Measurements from ENCODE around the gene AHSG.

GRCh38 chr3:186616299-186616617 is 3.4 kb downstream of the AHSG start:
- no peak for TF ChIP-seq CTCF (IDR thresholded peaks at IDR 0.05)
- no peak for TF ChIP-seq POLR2AphosphoS5 (IDR thresholded peaks at IDR 0.05)
